ENCODE data around the gene ABTB2.

The ABTB2 gene

DNA sequence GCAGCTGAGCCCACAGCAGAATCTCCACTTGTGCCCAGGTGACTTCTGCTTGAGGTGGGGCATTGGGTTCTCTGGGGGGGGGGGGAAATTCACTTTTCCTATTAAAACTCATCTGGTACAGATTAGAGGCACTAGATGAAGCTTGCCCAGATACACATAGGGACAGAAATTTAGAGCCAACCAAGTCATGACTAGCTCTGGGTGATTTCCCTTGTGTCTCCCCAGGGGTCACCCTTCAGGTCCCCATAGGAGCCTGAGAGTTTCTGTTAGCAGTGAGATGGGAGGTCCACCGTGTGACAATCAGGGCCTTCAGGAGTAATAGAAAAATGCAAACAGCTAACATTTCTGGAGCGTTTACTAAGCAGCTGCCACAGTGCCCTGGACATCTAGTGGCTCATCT lies 175.4 kb downstream of the ABTB2 start:
- no peak for TF ChIP-seq SIN3A (IDR thresholded peaks at IDR 0.05; ENCODE audit: borderline replicate concordance, insufficient read depth, low read length)
- TF ChIP-seq TAF1 (IDR thresholded peaks at IDR 0.05; ENCODE audit: borderline replicate concordance, insufficient read depth, low read length): no peak
- TF ChIP-seq, protein P1, sequence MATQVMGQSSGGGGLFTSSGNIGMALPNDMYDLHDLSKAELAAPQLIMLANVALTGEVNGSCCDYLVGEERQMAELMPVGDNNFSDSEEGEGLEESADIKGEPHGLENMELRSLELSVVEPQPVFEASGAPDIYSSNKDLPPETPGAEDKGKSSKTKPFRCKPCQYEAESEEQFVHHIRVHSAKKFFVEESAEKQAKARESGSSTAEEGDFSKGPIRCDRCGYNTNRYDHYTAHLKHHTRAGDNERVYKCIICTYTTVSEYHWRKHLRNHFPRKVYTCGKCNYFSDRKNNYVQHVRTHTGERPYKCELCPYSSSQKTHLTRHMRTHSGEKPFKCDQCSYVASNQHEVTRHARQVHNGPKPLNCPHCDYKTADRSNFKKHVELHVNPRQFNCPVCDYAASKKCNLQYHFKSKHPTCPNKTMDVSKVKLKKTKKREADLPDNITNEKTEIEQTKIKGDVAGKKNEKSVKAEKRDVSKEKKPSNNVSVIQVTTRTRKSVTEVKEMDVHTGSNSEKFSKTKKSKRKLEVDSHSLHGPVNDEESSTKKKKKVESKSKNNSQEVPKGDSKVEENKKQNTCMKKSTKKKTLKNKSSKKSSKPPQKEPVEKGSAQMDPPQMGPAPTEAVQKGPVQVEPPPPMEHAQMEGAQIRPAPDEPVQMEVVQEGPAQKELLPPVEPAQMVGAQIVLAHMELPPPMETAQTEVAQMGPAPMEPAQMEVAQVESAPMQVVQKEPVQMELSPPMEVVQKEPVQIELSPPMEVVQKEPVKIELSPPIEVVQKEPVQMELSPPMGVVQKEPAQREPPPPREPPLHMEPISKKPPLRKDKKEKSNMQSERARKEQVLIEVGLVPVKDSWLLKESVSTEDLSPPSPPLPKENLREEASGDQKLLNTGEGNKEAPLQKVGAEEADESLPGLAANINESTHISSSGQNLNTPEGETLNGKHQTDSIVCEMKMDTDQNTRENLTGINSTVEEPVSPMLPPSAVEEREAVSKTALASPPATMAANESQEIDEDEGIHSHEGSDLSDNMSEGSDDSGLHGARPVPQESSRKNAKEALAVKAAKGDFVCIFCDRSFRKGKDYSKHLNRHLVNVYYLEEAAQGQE (IDR thresholded peaks at IDR 0.05; ENCODE audit: insufficient read depth in 1 of 2, low read depth in 2 of 2, low read length in 2 of 2): no peak
- no peak for TF ChIP-seq FOXP2 (optimal IDR thresholded peaks at IDR 0.05; ENCODE audit: borderline replicate concordance, extremely low read depth, extremely low read length, insufficient read depth)
- no peak for TF ChIP-seq POLR2AphosphoS5 (IDR thresholded peaks at IDR 0.05; ENCODE audit: low read depth, low read length)

DNA sequence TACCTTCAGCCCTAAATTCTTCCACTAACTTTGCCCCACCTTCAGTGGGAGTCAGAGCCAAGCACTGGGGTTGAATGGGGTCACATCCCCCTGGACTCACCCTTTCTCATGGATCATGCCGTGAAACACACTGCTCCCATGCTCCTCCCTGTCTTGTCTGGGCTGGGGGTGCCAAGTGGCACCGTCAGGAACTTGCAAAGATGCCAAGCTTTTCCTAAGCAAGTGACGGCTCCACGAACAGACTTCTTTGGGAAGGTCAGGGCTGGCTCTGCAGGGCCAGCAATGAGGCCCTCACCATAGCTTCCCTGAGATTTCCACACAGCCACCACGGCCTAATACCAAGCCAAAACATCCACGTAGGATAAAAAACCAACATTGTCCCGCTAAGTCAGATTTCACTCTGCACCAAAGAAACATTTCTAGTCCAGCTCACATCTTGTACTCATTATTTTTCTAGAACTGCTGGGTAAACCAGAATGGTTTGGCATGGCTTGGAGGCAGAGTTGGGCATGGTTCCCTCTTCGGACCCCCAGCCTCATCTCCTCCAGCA lies 175.9 kb downstream of the ABTB2 start:
- TF ChIP-seq FOXP2 (optimal IDR thresholded peaks at IDR 0.05; ENCODE audit: borderline replicate concordance, extremely low read depth, extremely low read length, insufficient read depth) (no peak), SIN3A (IDR thresholded peaks at IDR 0.05; ENCODE audit: borderline replicate concordance, insufficient read depth, low read length) (no peak), POLR2AphosphoS5 (IDR thresholded peaks at IDR 0.05; ENCODE audit: low read depth, low read length) (no peak), TAF1 (IDR thresholded peaks at IDR 0.05; ENCODE audit: borderline replicate concordance, insufficient read depth, low read length) (no peak)
- TF ChIP-seq, protein P1 (IDR thresholded peaks at IDR 0.05; ENCODE audit: insufficient read depth in 1 of 2, low read depth in 2 of 2, low read length in 2 of 2): no peak

DNA sequence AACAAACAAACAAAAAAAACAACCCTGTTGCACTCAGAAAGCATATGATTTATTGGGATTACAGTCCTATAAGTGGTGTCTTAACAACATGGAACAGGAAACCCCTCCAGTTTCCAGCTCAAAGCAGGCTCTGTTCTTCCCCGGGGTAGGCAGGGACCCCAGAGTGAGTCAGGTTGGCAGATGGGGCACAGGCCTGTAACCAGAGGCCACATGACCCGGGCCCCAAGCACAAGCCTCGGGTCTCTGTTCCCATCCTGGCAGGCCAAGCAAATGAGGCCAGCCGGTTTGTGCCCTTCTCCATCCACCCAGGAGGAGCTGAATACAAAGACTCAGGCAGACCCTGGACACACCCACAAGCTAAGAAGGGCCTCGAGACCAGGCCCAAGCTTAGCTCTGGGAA lies 176.6 kb downstream of the ABTB2 start:
- TF ChIP-seq SIN3A (IDR thresholded peaks at IDR 0.05; ENCODE audit: borderline replicate concordance, insufficient read depth, low read length) (no peak), FOXP2 (optimal IDR thresholded peaks at IDR 0.05; ENCODE audit: borderline replicate concordance, extremely low read depth, extremely low read length, insufficient read depth) (no peak), POLR2AphosphoS5 (IDR thresholded peaks at IDR 0.05; ENCODE audit: low read depth, low read length) (no peak), TAF1 (IDR thresholded peaks at IDR 0.05; ENCODE audit: borderline replicate concordance, insufficient read depth, low read length) (no peak)
- TF ChIP-seq, protein P1 (IDR thresholded peaks at IDR 0.05; ENCODE audit: insufficient read depth in 1 of 2, low read depth in 2 of 2, low read length in 2 of 2): no peak

DNA sequence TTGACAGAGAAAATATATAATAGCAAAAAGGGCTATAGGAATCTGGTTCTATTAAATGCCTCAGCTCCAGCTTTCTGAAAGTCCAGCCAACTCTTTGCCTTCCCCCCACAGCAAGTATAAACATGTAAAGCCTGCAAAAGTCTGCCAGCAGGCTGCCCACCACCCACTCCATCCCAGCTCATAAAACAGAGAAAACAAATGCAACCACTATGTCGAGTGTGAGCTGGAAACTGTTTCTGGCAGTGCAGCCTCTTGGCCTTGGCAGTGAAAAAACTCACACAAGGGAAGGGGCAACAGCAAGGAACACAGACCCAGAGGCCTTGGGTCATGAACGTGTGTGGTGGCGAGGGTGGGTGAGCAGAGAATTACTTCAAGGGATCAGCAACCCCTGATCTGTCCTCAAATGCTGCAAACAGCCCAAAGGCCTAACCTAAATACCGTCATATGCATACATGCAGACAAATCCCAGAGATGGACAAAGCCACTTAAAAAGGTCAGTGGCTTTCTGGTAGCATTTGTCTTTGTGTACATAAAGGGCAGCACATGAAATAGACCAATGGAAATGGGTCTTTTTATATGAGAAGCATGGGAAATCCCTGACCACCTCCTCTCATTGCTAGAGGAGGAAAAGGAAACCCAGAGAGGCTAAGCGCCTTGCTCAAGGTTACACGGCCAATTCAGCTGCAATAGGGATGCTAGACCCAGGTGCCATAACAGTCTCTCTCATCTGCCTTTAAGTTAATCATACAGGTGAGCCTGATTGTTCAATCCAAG lies 177.6 kb downstream of the ABTB2 start:
- TF ChIP-seq SIN3A (IDR thresholded peaks at IDR 0.05; ENCODE audit: borderline replicate concordance, insufficient read depth, low read length) (no peak), TAF1 (IDR thresholded peaks at IDR 0.05; ENCODE audit: borderline replicate concordance, insufficient read depth, low read length) (no peak), FOXP2 (optimal IDR thresholded peaks at IDR 0.05; ENCODE audit: borderline replicate concordance, extremely low read depth, extremely low read length, insufficient read depth) (no peak), POLR2AphosphoS5 (IDR thresholded peaks at IDR 0.05; ENCODE audit: low read depth, low read length) (no peak)

DNA sequence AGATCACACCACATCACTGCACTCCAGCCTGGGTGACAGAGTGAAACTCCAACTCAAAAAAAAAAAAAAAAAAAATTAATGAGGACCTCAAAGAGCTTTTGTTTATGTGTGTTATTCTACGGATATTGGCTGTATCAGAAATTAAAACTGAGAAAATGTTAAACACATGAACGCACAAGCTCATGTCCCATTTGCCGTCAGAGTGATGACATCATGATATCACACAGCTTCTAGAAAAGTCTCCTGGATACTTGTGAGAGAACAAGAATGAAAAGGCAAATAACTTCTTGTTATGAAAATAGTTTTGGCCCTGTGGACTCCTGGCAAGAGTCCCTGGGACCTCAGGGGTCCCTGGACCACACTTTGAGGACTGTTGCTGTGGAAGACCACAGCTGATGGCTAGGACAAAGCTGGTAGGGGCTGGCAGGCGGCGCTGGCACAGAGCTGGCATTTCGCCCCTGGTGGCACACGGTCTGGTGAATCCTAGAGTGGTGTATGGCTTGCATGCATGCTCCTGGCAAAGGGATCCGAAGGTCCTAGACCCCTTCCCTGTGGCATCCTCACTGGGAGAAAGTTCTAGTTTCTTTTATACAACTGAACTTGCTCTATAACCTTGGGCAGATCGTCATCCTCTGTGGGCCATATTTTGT lies 178.7 kb downstream of the ABTB2 start:
- TF ChIP-seq FOXP2 (optimal IDR thresholded peaks at IDR 0.05; ENCODE audit: borderline replicate concordance, extremely low read depth, extremely low read length, insufficient read depth): no peak

Measured in PFSK-1 (cell line).